ENCODE data around the gene LRRC53.

- TF ChIP-seq ZNF274 (IDR thresholded peaks at IDR 0.05; ENCODE audit: borderline replicate concordance, extremely low read depth, low read length) (no peak), TAF1 (IDR thresholded peaks at IDR 0.05; ENCODE audit: low read depth, low read length) (no peak)
- TF ChIP-seq, protein P1, sequence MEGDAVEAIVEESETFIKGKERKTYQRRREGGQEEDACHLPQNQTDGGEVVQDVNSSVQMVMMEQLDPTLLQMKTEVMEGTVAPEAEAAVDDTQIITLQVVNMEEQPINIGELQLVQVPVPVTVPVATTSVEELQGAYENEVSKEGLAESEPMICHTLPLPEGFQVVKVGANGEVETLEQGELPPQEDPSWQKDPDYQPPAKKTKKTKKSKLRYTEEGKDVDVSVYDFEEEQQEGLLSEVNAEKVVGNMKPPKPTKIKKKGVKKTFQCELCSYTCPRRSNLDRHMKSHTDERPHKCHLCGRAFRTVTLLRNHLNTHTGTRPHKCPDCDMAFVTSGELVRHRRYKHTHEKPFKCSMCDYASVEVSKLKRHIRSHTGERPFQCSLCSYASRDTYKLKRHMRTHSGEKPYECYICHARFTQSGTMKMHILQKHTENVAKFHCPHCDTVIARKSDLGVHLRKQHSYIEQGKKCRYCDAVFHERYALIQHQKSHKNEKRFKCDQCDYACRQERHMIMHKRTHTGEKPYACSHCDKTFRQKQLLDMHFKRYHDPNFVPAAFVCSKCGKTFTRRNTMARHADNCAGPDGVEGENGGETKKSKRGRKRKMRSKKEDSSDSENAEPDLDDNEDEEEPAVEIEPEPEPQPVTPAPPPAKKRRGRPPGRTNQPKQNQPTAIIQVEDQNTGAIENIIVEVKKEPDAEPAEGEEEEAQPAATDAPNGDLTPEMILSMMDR (IDR thresholded peaks at IDR 0.05; ENCODE audit: control extremely low read depth in 1 of 3, insufficient read depth in 1 of 3, low read depth in 1 of 3, low read length in 3 of 3): no peak
Measured at GRCh38 chr1:74508449-74508848, 4.0 kb downstream of the LRRC53 start.

Data from H1 (cell line).